ENCODE measurements around the gene CACNA1A.

CACNA1A gene

DNA sequence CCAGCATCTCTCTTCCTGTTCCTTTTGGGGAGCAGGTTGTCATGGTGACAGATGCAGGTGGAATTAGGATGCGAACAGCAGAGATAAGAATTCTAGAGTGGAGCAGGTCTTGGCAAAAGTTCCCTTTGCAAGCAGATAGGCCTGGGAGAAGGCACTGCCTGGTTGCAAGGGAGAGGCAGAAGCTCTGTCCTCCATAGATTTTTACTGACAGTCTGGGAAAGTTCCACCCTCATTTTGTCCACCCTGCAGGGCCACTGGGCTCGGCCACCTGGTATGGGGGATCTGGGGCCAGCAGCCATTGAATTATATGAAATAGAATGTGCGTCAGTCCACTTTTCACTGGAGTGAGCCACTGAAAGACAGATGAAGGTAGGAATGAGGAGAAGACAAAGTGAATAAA, 214.4 kb downstream of the CACNA1A start:
- Histone ChIP-seq H4K8ac (ENCODE audit: low read length) (no peak overlapping the region), H3K18ac (ENCODE audit: low read depth in 1 of 2, low read length in 2 of 2) (no peak overlapping the region), H3K4ac (ENCODE audit: low read depth in 1 of 2, low read length in 2 of 2) (no peak overlapping the region), H3K27ac (ENCODE audit: low read length, poor library complexity, severe bottlenecking) (no peak overlapping the region), H2AFZ (ENCODE audit: low read depth, low read length) (no peak overlapping the region), H2BK120ac (ENCODE audit: low read depth, low read length) (no peak overlapping the region), H3K9me3 (ENCODE audit: control insufficient read depth, low read length) (no peaks in the 10 kb centered on the region), H3K14ac (ENCODE audit: low read length in 2 of 2) (no peak overlapping the region), H3K4me2 (ENCODE audit: low read length, poor library complexity, severe bottlenecking) (no peak overlapping the region), H3K9ac (ENCODE audit: low read length) (no peak overlapping the region), H3K27me3 (ENCODE audit: control insufficient read depth in 1 of 2, insufficient read depth in 1 of 2, low read length in 2 of 2) (peaks cover 0 to 4% of the 10 kb centered on the region in 2 experiments), H2BK12ac (ENCODE audit: low read length in 2 of 2) (no peak overlapping the region), H3K79me1 (replicated peaks; ENCODE audit: low read length, poor library complexity, severe bottlenecking) (no peaks in the 10 kb centered on the region), H4K91ac (ENCODE audit: low read length) (no peak overlapping the region), H2BK15ac (ENCODE audit: low read depth, poor library complexity, severe bottlenecking) (no peak overlapping the region), H2BK5ac (ENCODE audit: low read depth, low read length, poor library complexity, severe bottlenecking) (no peak overlapping the region), H3K36me3 (ENCODE audit: control insufficient read depth in 1 of 2, insufficient read depth in 2 of 2, low read depth in 1 of 2, low read length in 2 of 2) (peaks cover 0 to 13% of the 10 kb centered on the region in 2 experiments), H3K4me1 (ENCODE audit: control insufficient read depth, insufficient read depth, low read depth, low read length) (no peaks in the 10 kb centered on the region), H3K23ac (ENCODE audit: low read length in 2 of 2) (no peak overlapping the region), H3K4me3 (ENCODE audit: insufficient read depth in 1 of 2, low read depth in 1 of 2, low read length in 2 of 2) (no peak overlapping the region), H2AK5ac (ENCODE audit: low read length, severe bottlenecking) (no peak overlapping the region)
- 77% methylated on average over 3 of the region's 3 CpGs for WGBS
- DNase-seq: no peak

- Histone ChIP-seq H4K91ac (ENCODE audit: low read length) (no peak overlapping the region), H3K9me3 (ENCODE audit: control insufficient read depth, low read length) (no peaks in the 10 kb centered on the region), H2AFZ (ENCODE audit: low read depth, low read length) (no peak overlapping the region), H3K4ac (ENCODE audit: low read depth in 1 of 2, low read length in 2 of 2) (no peak overlapping the region), H2BK12ac (ENCODE audit: low read length in 2 of 2) (no peak overlapping the region), H4K8ac (ENCODE audit: low read length) (no peak overlapping the region), H3K36me3 (ENCODE audit: control insufficient read depth in 1 of 2, insufficient read depth in 2 of 2, low read depth in 1 of 2, low read length in 2 of 2) (peaks cover 0 to 16% of the 10 kb centered on the region in 2 experiments), H3K27me3 (ENCODE audit: control insufficient read depth in 1 of 2, insufficient read depth in 1 of 2, low read length in 2 of 2) (peaks cover 0 to 4% of the 10 kb centered on the region in 2 experiments), H3K27ac (ENCODE audit: low read length, poor library complexity, severe bottlenecking) (no peak overlapping the region), H3K14ac (ENCODE audit: low read length in 2 of 2) (no peak overlapping the region), H3K23ac (ENCODE audit: low read length in 2 of 2) (no peak overlapping the region), H2BK120ac (ENCODE audit: low read depth, low read length) (no peak overlapping the region), H3K4me1 (ENCODE audit: control insufficient read depth, insufficient read depth, low read depth, low read length) (no peaks in the 10 kb centered on the region), H3K4me3 (ENCODE audit: insufficient read depth in 1 of 2, low read depth in 1 of 2, low read length in 2 of 2) (no peak overlapping the region), H3K9ac (ENCODE audit: low read length) (no peak overlapping the region), H3K18ac (ENCODE audit: low read depth in 1 of 2, low read length in 2 of 2) (no peak overlapping the region), H3K79me1 (replicated peaks; ENCODE audit: low read length, poor library complexity, severe bottlenecking) (no peaks in the 10 kb centered on the region), H3K4me2 (ENCODE audit: low read length, poor library complexity, severe bottlenecking) (no peak overlapping the region), H2BK5ac (ENCODE audit: low read depth, low read length, poor library complexity, severe bottlenecking) (no peak overlapping the region), H2BK15ac (ENCODE audit: low read depth, poor library complexity, severe bottlenecking) (no peak overlapping the region), H2AK5ac (ENCODE audit: low read length, severe bottlenecking) (no peak overlapping the region)
- no peak for DNase-seq
- WGBS: 91% methylated on average over 4 of the region's 4 CpGs
These were observed 215.5 kb downstream of the CACNA1A start for GRCh38 chr19:13290741-13291140.

- Histone ChIP-seq H3K36me3 (ENCODE audit: control insufficient read depth in 1 of 2, insufficient read depth in 2 of 2, low read depth in 1 of 2, low read length in 2 of 2) (peaks cover 0 to 23% of the 10 kb centered on the region in 2 experiments), H3K4ac (ENCODE audit: low read depth in 1 of 2, low read length in 2 of 2) (no peak overlapping the region), H3K4me3 (ENCODE audit: insufficient read depth in 1 of 2, low read depth in 1 of 2, low read length in 2 of 2) (no peak overlapping the region), H2BK12ac (ENCODE audit: low read length in 2 of 2) (no peak overlapping the region), H3K79me1 (replicated peaks; ENCODE audit: low read length, poor library complexity, severe bottlenecking) (no peaks in the 10 kb centered on the region), H3K14ac (ENCODE audit: low read length in 2 of 2) (no peak overlapping the region), H3K4me1 (ENCODE audit: control insufficient read depth, insufficient read depth, low read depth, low read length) (no peaks in the 10 kb centered on the region), H2BK15ac (ENCODE audit: low read depth, poor library complexity, severe bottlenecking) (no peak overlapping the region), H4K8ac (ENCODE audit: low read length) (no peak overlapping the region), H2BK5ac (ENCODE audit: low read depth, low read length, poor library complexity, severe bottlenecking) (no peak overlapping the region), H3K18ac (ENCODE audit: low read depth in 1 of 2, low read length in 2 of 2) (no peak overlapping the region), H2AFZ (ENCODE audit: low read depth, low read length) (no peak overlapping the region), H2BK120ac (ENCODE audit: low read depth, low read length) (no peak overlapping the region), H3K27me3 (ENCODE audit: control insufficient read depth in 1 of 2, insufficient read depth in 1 of 2, low read length in 2 of 2) (no peaks in the 10 kb centered on the region), H3K9ac (ENCODE audit: low read length) (no peak overlapping the region), H4K91ac (ENCODE audit: low read length) (no peak overlapping the region), H3K27ac (ENCODE audit: low read length, poor library complexity, severe bottlenecking) (no peak overlapping the region), H3K23ac (ENCODE audit: low read length in 2 of 2) (no peak overlapping the region), H3K4me2 (ENCODE audit: low read length, poor library complexity, severe bottlenecking) (no peak overlapping the region), H3K9me3 (ENCODE audit: control insufficient read depth, low read length) (no peaks in the 10 kb centered on the region), H2AK5ac (ENCODE audit: low read length, severe bottlenecking) (no peak overlapping the region)
- 75% methylated on average over 4 of the region's 4 CpGs for WGBS
- no peak for DNase-seq
These were observed 217.0 kb downstream of the CACNA1A start for GRCh38 chr19:13289295-13289694.

DNA sequence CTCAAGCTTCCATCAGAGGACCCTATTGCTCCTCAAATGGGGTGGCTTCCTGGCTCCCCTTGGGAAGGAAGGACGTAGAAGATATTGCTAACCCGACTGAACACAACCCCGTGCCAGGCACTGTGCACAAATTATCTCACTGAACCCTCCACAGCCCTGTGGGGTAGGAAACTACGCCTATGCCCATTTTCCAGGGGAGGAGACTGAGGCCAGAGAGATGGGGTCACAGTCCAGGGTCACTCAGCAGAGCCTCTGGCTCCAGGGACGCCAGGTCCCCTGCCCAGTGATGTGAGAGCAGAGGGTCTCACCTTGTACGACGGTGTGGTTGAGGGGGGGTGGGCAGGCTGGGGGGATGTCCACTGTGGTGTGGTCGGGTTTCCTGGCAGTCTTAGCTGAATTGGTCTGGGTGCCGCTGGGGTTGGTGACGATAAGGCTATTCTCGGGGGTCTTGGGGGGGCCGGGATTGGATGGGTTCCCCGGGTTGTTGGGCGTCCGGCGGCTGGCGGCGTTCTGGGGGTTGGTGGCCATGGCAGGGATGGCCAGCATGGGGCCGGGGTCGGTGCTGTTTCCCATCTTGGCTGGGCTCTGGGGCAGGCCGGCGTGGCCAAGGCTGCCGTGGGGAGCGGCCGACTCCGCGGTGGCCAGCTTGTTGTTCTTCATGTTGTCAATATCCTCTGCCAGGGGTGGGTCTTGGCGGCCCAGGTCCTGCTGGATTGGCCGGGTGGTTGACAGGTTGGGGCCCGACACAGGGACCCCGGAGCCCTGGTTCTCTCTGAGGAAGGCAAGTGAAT, 219.9 kb downstream of the CACNA1A start:
- 94% methylated on average over 31 of the region's 31 CpGs for WGBS
- no peak overlapping the region for H3K9ac ChIP-seq (ENCODE audit: low read length)
- peaks cover 0 to 40% of the 10 kb centered on the region in 2 experiments for H3K36me3 ChIP-seq (ENCODE audit: control insufficient read depth in 1 of 2, insufficient read depth in 2 of 2, low read depth in 1 of 2, low read length in 2 of 2)
- peaks cover 0 to 5% of the 10 kb centered on the region in 2 experiments for H3K27me3 ChIP-seq (ENCODE audit: control insufficient read depth in 1 of 2, insufficient read depth in 1 of 2, low read length in 2 of 2)
- H3K9me3 ChIP-seq (ENCODE audit: control insufficient read depth, low read length): no peaks in the 10 kb centered on the region
- H3K27ac ChIP-seq (ENCODE audit: low read length, poor library complexity, severe bottlenecking): no peak overlapping the region
- no peaks in the 10 kb centered on the region for H3K4me1 ChIP-seq (ENCODE audit: control insufficient read depth, insufficient read depth, low read depth, low read length)
- no peak overlapping the region for H4K91ac ChIP-seq (ENCODE audit: low read length)
- no peak overlapping the region for H3K4ac ChIP-seq (ENCODE audit: low read depth in 1 of 2, low read length in 2 of 2)
- H2BK15ac ChIP-seq (ENCODE audit: low read depth, poor library complexity, severe bottlenecking): no peak overlapping the region
- no peak overlapping the region for H3K14ac ChIP-seq (ENCODE audit: low read length in 2 of 2)
- no peak overlapping the region for H2BK5ac ChIP-seq (ENCODE audit: low read depth, low read length, poor library complexity, severe bottlenecking)
- no peak overlapping the region for H2AFZ ChIP-seq (ENCODE audit: low read depth, low read length)
- H3K4me3 ChIP-seq (ENCODE audit: insufficient read depth in 1 of 2, low read depth in 1 of 2, low read length in 2 of 2): no peak overlapping the region
- H3K23ac ChIP-seq (ENCODE audit: low read length in 2 of 2): no peak overlapping the region
- H3K18ac ChIP-seq (ENCODE audit: low read depth in 1 of 2, low read length in 2 of 2): no peak overlapping the region
- H2AK5ac ChIP-seq (ENCODE audit: low read length, severe bottlenecking): no peak overlapping the region
- DNase-seq: no peak
- no peak overlapping the region for H3K4me2 ChIP-seq (ENCODE audit: low read length, poor library complexity, severe bottlenecking)
- H3K79me1 ChIP-seq (replicated peaks; ENCODE audit: low read length, poor library complexity, severe bottlenecking): no peaks in the 10 kb centered on the region
- no peak overlapping the region for H2BK120ac ChIP-seq (ENCODE audit: low read depth, low read length)
- H4K8ac ChIP-seq (ENCODE audit: low read length): no peak overlapping the region
- no peak overlapping the region for H2BK12ac ChIP-seq (ENCODE audit: low read length in 2 of 2)

Measured in mesenchymal stem cell (in vitro differentiated cells and primary cell).